ENCODE measurements around the gene PCDHB14. TPM values are rescaled to one million over a fixed set of nuclear protein-coding genes. Genes with fewer than 3 reads are reported as not detected.
A peak's percentile ranks its signal among the peaks of the same experiment; 100 is the strongest.
"Not testable (repeated sequence)": the region's sequence is repeated elsewhere in the genome, so short reads cannot be mapped to it uniquely, and the experiment has no call there.

Gene PCDHB14
- polyA plus RNA-seq, 3 donors, result not detected

GRCh38 chr5:141235922-141236321, 12.8 kb downstream of the PCDHB14 start:
- H3K36me3 Mint-ChIP-seq; H3K4me1 Mint-ChIP-seq; intact Hi-C loops (cut with micrococcal nuclease); H2AFZ ChIP-seq (ENCODE audit: insufficient read depth, low read depth, low read length, poor library complexity, severe bottlenecking); H3K79me2 ChIP-seq (ENCODE audit: insufficient read depth, low read length); H3K36me3 ChIP-seq (replicated peaks in 1 of 2; ENCODE audit: control insufficient read depth in 1 of 2, insufficient read depth in 2 of 2, low read length in 2 of 2); H3K4me2 ChIP-seq (replicated peaks; ENCODE audit: extremely low read depth, low read length, poor library complexity, severe bottlenecking); DNase-seq; H3K4me1 ChIP-seq (ENCODE audit: control insufficient read depth in 1 of 2, insufficient read depth in 2 of 2, low read length in 2 of 2); H4K20me1 ChIP-seq (ENCODE audit: insufficient read depth, low read length); H3K27ac ChIP-seq (ENCODE audit: low read depth in 1 of 2, low read length in 2 of 2); H3K27ac Mint-ChIP-seq; H3K4me3 ChIP-seq (replicated peaks in 1 of 3; ENCODE audit: low read depth in 2 of 3, low read length in 3 of 3); H3K9ac ChIP-seq (ENCODE audit: insufficient read depth, low read length, poor library complexity, severe bottlenecking): not testable (repeated sequence)
- Histone ChIP-seq H3K27me3 (ENCODE audit: control insufficient read depth in 2 of 2, insufficient read depth in 2 of 2, low read length in 2 of 2) (peaks cover 8 to 34% of the 10 kb centered on the region in 2 donors), H3K9me3 (replicated peaks in 1 of 2; ENCODE audit: control insufficient read depth in 1 of 2, insufficient read depth in 1 of 2, low read length in 2 of 2) (peaks cover 44 to 70% of the 10 kb centered on the region in 2 donors)
- H3K27me3 Mint-ChIP-seq (ENCODE audit: low read depth in 3 of 3), result peaks cover 16 to 25% (median 24%) of the 10 kb centered on the region in 3 donors
- peaks cover 27 to 75% (median 54%) of the 10 kb centered on the region in 7 donors for H3K9me3 Mint-ChIP-seq
- H3K4me3 Mint-ChIP-seq, result peak overlapping the region in 1 of 2 donors; percentile 46
- WGBS (ENCODE audit: insufficient coverage), result 34% methylated on average over 37 of the region's 40 CpGs

GRCh38 chr5:141236516-141237313, 13.6 kb downstream of the PCDHB14 start:
- Histone ChIP-seq H3K9me3 (replicated peaks in 1 of 2; ENCODE audit: control insufficient read depth in 1 of 2, insufficient read depth in 1 of 2, low read length in 2 of 2) (peaks cover 48 to 77% of the 10 kb centered on the region in 2 donors), H2AFZ (ENCODE audit: insufficient read depth, low read depth, low read length, poor library complexity, severe bottlenecking) (no peak overlapping the region), H3K4me1 (ENCODE audit: control insufficient read depth in 1 of 2, insufficient read depth in 2 of 2, low read length in 2 of 2) (no peaks in the 10 kb centered on the region), H3K27me3 (ENCODE audit: control insufficient read depth in 2 of 2, insufficient read depth in 2 of 2, low read length in 2 of 2) (peaks cover 8 to 37% of the 10 kb centered on the region in 2 donors), H3K4me2 (replicated peaks; ENCODE audit: extremely low read depth, low read length, poor library complexity, severe bottlenecking) (no peak overlapping the region), H3K79me2 (ENCODE audit: insufficient read depth, low read length) (no peaks in the 10 kb centered on the region), H3K4me3 (replicated peaks in 1 of 3; ENCODE audit: low read depth in 2 of 3, low read length in 3 of 3) (no peak overlapping the region), H3K36me3 (replicated peaks in 1 of 2; ENCODE audit: control insufficient read depth in 1 of 2, insufficient read depth in 2 of 2, low read length in 2 of 2) (no peaks in the 10 kb centered on the region), H3K9ac (ENCODE audit: insufficient read depth, low read length, poor library complexity, severe bottlenecking) (no peak overlapping the region), H4K20me1 (ENCODE audit: insufficient read depth, low read length) (no peaks in the 10 kb centered on the region), H3K27ac (ENCODE audit: low read depth in 1 of 2, low read length in 2 of 2) (no peak overlapping the region)
- intact Hi-C loops (cut with micrococcal nuclease), result no loop called here
- DNase-seq, result no peak
- TF ChIP-seq CTCF (IDR thresholded peaks at IDR 0.05), result no peak
- Mint-ChIP-seq H3K36me3 (peaks cover 3% of the 10 kb centered on the region in 2 donors), H3K9me3 (peaks cover 31 to 77% (median 59%) of the 10 kb centered on the region in 7 donors), H3K4me1 (no peaks in the 10 kb centered on the region), H3K27ac (peak overlapping the region in 1 of 7 donors; percentile 50), H3K4me3 (no peak overlapping the region), H3K27me3 (ENCODE audit: low read depth in 3 of 3) (peaks cover 18 to 31% (median 28%) of the 10 kb centered on the region in 3 donors)
- 19% methylated on average over 21 of the region's 32 CpGs for WGBS (ENCODE audit: insufficient coverage)

Data from CD14-positive monocyte (primary cell).